HT-29 (cell line): ENCODE data around the gene PTGR3. TPM values are rescaled to one million over a fixed set of nuclear protein-coding genes. Genes with fewer than 3 reads are reported as not detected.

ENCODE experiments used
- DNase-seq: peaks from one replicate; pipeline ENCODE4 v3.0.0-alpha.2; 2015; ENCODE audit warnings: low spot score
- total RNA-seq: library from RNA; depleted of rRNA; stranded (reverse); fragments of >200 nt; shearing (Covaris generic); gene quantifications from 2 replicates; pipeline ENCODE4 v1.2.3, GENCODE V29; 2014

PTGR3 gene
- total RNA-seq, 1 experiment from 2014 or later, result 7.0 TPM

DNA sequence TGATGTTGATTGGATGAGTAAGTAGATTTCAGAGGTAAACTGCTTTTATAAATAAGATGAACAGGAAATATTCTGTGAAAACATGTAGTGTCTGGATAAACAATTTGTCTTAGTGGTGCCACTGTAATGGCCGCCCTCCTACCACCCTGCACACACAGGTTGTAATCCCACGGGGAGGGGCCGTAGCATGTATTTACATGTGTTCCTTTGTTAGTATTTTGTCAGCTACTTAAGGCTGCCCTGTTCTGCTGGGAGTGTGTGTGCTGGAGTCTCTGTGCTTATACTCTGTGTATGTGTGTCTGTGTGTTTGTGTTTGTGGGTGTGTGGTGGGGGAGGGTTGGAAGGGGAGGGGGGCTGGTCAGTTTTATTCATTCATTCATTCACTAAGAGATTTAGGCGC lies 6.7 kb upstream of the PTGR3 start:
- no peak for DNase-seq

GRCh38 chr18:75214766-75215510 lies 6.0 kb upstream of the PTGR3 start:
- peak; percentile 58 for DNase-seq

GRCh38 chr18:75214332-75214690 lies 5.4 kb upstream of the PTGR3 start:
- no peak for DNase-seq

DNA sequence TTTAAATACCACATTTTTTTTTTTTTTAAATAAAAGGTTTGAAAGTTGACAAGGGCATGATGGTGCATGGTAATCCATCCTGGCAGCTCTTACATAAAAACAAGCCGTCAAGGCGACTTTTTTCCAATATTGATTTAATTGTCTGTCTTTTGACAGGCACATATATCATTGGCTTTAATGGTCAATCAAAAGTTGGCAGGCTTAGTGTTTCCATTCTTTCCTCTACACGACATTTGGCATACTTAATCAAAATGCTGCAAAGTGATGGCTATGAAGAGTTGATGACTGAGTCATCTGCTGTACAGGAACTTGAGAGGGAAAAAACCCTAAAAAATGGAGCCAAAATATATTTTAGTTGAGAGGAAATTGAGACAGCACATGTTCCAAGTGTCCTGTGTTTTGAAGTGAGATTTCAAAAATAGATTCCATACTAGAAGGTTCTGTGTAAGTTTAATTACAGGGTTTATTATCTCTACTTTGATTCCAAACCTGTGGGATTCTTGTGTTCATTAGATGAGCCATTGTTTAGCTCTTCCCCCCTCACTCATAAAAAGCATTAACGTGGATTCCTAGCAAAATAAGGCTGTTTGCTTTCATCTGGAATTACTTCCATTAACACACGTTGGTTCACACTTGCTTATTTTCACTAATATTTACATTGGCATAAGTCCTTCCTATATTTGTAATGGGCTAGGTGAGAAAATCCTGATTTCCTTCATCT lies 4.8 kb upstream of the PTGR3 start:
- peak; percentile 48 for DNase-seq

GRCh38 chr18:75212751-75213090 lies 3.8 kb upstream of the PTGR3 start:
- DNase-seq, result no peak

GRCh38 chr18:75211953-75212750 lies 3.2 kb upstream of the PTGR3 start:
- peak; percentile 76 for DNase-seq

GRCh38 chr18:75211626-75211952 lies 2.6 kb upstream of the PTGR3 start:
- DNase-seq, result no peak

GRCh38 chr18:75211002-75211621 lies 2.2 kb upstream of the PTGR3 start:
- no peak for DNase-seq

GRCh38 chr18:75210274-75211001 lies 1.5 kb upstream of the PTGR3 start, which contains the start of gene TSHZ1:
Gene TSHZ1, plus strand, starts transcription at chr18:75210797. Its CDS starts 1,080 bp downstream, at chr18:75211877.
- DNase-seq, result peak; percentile 74

GRCh38 chr18:75209951-75210258 lies 966 bp upstream of the PTGR3 start:
- DNase-seq, result peak; percentile 30

GRCh38 chr18:75208836-75209128 lies 157 bp downstream of the PTGR3 start:
- no peak for DNase-seq

DNA sequence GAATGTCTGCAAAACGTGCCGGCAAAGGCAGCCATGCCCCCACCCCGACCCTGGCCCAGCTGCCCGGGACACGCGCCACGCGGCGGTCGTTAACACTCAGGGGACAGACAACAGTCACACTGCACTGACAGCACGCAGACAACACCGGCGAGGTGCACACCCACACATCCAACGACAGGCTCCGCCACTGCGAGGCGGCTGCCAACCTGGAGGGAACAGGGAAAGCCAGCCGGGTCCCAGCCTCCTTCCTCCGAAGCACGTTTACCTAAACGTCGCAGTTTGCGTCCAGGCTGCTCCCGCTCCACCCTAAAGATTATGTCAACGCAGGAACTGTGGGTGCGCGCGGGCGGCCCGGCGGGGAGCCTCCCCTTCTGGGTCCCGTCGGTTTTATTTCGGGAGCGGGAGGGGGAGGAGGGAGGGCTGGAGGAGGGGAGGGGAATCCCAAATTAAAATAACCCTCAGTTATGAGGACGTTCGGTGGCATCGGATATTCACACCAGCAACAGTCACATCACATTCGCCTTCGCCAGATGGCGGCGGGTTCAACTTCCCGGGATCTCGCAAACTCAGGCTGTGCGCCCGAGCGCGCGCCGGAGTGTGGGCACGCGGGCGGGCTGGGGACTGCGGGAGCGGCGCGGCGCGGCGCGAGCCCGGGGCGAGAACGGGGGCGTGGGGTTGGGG lies 644 bp downstream of the PTGR3 start:
- peak; percentile 53 for DNase-seq

DNA sequence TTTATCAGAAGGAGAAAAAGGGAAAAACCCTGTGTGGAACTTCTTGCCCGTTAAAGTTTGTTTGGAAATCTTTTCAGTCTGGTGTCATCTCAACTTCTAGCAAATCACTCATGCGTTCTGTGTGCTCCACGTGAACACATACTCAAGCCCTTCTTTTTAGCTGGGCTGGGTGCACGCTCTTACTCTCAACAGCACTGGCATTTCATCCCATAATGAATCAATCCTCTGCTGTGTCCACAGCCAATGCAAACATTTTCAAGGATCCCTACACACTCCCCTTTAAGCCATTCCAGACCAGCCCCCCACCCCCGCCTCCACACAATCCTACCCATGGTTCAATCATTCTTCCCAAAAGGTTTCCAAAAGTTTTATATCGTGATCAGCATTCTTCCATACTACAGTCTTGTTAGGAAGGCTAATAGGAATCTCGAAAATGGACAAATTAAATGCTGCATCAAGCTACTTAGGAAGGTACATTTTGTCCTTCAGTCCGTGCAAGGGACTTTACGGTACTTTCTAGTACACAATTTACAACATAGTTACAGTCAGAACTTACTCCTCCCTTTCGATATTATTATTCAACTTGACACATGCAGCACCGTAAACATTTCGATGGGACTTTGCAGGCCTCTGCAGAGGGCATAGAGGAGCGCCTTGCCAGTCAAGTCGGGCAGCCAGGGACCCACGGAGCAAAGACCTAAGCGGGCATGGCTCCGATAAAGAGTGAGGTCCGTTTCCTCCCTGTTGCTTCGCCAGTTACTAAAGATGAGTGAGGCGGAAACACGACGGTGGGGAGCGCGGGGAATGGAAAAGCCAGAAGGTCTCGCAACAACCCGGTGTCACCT lies 1.4 kb downstream of the PTGR3 start:
- DNase-seq, result peak; percentile 23

DNA sequence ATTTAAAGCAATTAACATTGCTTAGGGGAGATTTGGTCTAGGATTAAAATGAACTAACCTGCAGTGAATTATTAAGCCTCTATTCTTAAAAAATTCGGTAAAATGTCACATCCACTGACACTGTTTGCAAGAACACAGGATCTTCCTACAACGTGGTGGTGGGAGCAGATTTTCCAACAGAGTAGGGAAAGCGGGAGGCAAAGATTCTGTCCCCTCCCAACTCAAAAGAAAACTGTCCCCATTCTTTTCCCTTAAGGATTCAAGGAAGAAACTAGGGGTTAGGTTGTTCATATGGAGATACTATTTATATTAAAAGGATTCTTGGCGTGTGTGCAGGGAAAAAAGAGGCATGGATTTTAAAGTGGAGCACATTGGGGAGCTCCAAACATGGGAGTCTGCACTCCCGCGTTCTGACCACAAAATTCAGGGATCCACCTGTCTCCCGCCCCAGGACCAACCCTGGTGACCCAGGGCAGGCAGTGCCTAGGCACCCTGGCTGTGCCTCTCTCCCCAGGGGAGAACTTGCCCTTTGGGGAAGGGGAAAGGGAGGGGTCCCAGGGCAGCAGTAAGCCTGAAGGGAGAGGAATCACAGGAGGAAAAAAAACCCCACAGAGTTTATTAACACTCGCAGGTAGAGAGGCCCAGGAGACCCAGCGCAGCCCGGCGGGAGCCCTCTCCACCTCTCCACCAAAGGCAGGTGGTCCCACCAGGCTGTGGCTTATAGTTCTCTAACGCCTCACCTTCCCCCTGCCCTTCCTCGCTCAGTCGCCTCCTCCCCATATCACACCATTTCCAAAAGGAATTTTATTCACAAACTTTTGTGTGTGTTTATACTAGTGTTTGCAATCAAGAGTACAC lies 2.3 kb downstream of the PTGR3 start:
- no peak for DNase-seq

- DNase-seq, result no peak
Observed at GRCh38 chr18:75205514-75206132, 3.3 kb downstream of the PTGR3 start.

DNA sequence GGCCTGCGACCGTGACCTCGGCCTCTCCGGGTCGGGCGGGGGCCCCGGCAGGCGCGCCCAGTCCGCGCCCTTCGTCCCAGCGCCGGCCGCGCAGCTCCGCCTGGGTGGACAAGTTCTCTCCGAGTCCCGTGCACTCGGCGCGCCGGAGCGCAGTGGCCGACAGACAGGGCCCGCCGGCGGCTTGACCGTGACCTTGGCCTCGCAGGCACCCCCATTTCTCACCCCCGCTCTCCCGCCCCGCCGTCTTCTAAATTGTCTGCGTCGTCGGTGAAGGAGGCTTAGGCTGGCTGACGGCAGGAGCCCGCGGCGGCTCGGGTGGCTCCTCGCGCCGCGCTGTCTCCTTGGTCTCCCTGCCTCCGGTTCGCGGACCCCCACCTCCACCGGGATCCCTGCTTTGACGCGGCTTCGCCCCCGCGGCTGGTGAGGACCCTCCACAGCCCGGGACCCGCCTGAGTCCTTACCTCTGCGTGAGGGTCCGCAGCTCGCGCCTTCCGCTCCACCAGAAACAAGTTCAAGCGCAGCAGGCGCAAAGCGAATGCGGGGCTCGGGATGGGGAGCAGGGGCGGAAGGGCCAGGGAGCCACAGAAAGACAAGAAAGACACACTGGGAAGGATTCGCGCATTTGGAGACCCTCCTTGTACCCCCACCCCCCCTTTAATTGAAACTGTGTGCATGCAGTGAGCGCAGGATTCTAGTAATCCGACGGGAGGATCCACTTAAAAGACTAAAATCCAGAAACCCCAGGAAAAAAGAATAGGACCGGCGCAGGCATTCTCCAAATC lies 4.0 kb downstream of the PTGR3 start:
- DNase-seq, result no peak

- DNase-seq, result no peak
Observed at GRCh38 chr18:75204269-75204731, 4.6 kb downstream of the PTGR3 start.
